PC-3 (cell line): ENCODE data around the gene TSPAN13.

Experiments used
- EZH2 ChIP-seq: fragments of 300-600 bp; sonication (generic); IDR thresholded peaks from one replicate; pipeline ENCODE4 v1.6.1; 2017; ENCODE audit warnings: antibody characterized with exemption, mild to moderate bottlenecking, low read length; ENCODE audit not compliant: unreplicated experiment
- EZH2phosphoT487 ChIP-seq: fragments of 300-600 bp; sonication (generic); IDR thresholded peaks from 2 replicates; pipeline ENCODE4 v1.6.1; 2018; ENCODE audit warnings: mild to moderate bottlenecking, antibody characterized with exemption, low read length, borderline replicate concordance
- TF ChIP-seq, protein P1 (sequence below): fragments of 300-600 bp; sonication (generic); conservative IDR thresholded peaks from 2 replicates; pipeline ENCODE4 v1.5.1; 2017; ENCODE audit warnings: antibody characterized with exemption, low read depth, mild to moderate bottlenecking, low read length

DNA sequence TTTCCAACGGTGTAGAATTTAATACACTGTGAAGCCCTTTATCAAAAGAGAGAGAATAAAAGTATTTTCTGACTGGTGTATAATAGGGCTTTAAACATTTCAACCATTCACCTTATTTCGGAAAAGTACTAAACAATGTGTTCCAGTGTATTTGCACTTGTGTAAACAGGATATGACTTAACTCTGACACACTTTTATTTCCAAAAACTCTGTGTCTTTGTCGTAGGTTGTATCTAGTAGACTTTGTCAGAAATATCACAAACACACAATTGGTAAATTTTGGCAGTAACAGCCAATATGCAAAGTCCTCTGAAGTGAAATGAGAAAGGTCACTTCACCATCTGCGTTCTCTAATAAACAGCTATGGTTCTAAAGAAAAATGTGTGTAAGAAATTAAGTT is 10.3 kb upstream of the TSPAN13 start:
- TF ChIP-seq, protein P1, sequence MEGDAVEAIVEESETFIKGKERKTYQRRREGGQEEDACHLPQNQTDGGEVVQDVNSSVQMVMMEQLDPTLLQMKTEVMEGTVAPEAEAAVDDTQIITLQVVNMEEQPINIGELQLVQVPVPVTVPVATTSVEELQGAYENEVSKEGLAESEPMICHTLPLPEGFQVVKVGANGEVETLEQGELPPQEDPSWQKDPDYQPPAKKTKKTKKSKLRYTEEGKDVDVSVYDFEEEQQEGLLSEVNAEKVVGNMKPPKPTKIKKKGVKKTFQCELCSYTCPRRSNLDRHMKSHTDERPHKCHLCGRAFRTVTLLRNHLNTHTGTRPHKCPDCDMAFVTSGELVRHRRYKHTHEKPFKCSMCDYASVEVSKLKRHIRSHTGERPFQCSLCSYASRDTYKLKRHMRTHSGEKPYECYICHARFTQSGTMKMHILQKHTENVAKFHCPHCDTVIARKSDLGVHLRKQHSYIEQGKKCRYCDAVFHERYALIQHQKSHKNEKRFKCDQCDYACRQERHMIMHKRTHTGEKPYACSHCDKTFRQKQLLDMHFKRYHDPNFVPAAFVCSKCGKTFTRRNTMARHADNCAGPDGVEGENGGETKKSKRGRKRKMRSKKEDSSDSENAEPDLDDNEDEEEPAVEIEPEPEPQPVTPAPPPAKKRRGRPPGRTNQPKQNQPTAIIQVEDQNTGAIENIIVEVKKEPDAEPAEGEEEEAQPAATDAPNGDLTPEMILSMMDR: no peak
- TF ChIP-seq EZH2: no peak
- TF ChIP-seq EZH2phosphoT487: no peak
